GM20000 (cell line): Measurements from ENCODE around the gene SPDYC.
"Not testable (repeated sequence)": the region's sequence is repeated elsewhere in the genome, so short reads cannot be mapped to it uniquely, and the experiment has no call there.

Source experiments
- DNase-seq: peaks from one replicate; pipeline ENCODE4 v3.0.0; 2012; ENCODE audit warnings: low spot score
- TF ChIP-seq, protein P1 (sequence below): IDR thresholded peaks from 2 replicates; pipeline ENCODE4 v1.5.1; 2012; ENCODE audit warnings: mild to moderate bottlenecking, control low read depth; ENCODE audit errors: extremely low read depth, missing control alignments

The SPDYC gene

DNA sequence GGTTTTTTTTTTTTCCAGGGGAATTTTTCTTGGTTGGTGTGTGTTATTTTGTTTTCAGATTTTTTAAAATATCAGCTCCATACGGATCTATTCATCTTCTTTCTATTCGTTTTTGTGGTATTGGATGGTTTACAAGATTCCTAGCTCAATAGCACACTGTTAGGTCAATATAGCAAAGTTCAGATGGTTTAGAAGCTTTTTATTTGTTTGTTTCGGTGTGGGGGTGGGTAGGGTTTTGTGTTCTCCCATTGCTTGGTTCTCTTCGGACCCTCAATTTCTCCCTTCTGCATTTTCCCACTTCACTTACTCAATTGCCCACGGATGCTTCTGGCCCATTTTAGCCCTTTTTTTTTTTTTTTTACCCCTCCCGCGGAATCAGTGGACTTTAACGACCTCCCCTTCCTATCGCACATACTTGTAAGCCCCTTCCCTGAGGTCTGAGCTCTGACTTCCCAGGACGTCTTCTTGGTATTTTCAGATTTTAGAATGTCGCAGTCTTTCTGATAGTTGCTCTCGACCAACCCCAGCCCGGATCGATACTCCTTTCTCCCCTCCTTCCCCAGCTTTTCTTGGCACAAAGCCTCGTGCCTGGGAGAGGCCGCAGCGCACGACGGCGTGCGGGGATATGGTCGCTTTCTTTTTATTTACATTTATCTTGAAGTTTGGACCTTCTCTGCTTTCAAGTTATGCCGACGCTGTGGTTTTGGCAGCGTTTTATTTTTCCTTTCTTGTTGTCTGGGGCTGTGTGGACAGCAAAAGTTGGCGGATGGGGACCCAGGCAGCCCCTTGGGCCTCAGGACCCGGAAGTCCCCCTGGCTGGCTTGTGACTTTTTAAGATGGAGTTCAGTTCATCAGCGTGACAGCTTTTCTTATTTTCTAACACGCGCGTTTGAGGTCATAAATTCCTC, 4.4 kb upstream of the SPDYC start:
- TF ChIP-seq, protein P1, sequence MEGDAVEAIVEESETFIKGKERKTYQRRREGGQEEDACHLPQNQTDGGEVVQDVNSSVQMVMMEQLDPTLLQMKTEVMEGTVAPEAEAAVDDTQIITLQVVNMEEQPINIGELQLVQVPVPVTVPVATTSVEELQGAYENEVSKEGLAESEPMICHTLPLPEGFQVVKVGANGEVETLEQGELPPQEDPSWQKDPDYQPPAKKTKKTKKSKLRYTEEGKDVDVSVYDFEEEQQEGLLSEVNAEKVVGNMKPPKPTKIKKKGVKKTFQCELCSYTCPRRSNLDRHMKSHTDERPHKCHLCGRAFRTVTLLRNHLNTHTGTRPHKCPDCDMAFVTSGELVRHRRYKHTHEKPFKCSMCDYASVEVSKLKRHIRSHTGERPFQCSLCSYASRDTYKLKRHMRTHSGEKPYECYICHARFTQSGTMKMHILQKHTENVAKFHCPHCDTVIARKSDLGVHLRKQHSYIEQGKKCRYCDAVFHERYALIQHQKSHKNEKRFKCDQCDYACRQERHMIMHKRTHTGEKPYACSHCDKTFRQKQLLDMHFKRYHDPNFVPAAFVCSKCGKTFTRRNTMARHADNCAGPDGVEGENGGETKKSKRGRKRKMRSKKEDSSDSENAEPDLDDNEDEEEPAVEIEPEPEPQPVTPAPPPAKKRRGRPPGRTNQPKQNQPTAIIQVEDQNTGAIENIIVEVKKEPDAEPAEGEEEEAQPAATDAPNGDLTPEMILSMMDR: no peak

GRCh38 chr11:65166893-65167292, 3.1 kb upstream of the SPDYC start:
- TF ChIP-seq, protein P1: no peak
- DNase-seq: no peak

More for the DNA sequence above, 4.4 kb upstream of the SPDYC start:
- DNase-seq: no peak

DNA sequence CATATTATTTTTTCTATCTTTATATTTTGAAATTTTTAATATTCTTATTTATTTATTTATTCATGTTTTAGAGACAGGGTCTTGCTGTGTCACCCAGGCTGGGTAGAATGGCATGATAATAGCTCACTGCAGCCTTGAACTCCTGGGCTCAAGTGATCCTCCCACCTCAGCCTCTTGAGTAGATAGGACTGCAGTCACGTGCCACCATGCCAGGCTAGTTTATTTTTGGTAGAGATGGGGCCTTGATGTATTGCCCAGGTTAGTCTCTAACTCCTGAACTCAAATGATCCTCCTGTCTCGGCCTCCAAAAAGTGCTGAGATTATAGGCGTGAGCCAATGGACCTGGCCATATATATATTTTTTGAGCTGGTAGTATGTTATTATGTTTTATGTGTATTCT, 2.4 kb upstream of the SPDYC start:
- TF ChIP-seq, protein P1: no peak
- DNase-seq: no peak

- no peak for DNase-seq
- TF ChIP-seq, protein P1: no peak
Measured at GRCh38 chr11:65169164-65169641, 830 bp upstream of the SPDYC start.

GRCh38 chr11:65172600-65172999, 2.6 kb downstream of the SPDYC start:
- TF ChIP-seq, protein P1: no peak
- DNase-seq: no peak

GRCh38 chr11:65174571-65175010, 4.6 kb downstream of the SPDYC start:
- DNase-seq: not testable (repeated sequence)

GRCh38 chr11:65180877-65181568, 11.0 kb downstream of the SPDYC start:
- DNase-seq: peak; percentile 84

More at GRCh38 chr11:65180877-65181568, 11.0 kb downstream of the SPDYC start:
- TF ChIP-seq, protein P1: peak; percentile 63
